HCT116 (cell line): Measurements from ENCODE around the gene NABP1. TPM values are rescaled to one million over a fixed set of nuclear protein-coding genes. Genes with fewer than 3 reads are reported as not detected.

Experiments used
- ATAC-seq: fragments of 200-7000 bp; cut with Tn5 transposase; 2 replicates; pipeline ENCODE4 v1.9.1; 2020; ENCODE audit warnings: mild to moderate bottlenecking, moderate library complexity
- BruUV-seq: library from RNA; stranded (reverse); fragments of 400-500 nt; replicated peaks from 2 replicates; lab custom pipeline; 2021; lab: Mats Ljungman, UMichigan
- CTCF ChIA-PET: fragments of 300-600 bp; sonication (Branson Sonifier 250); formaldehyde crosslinking; loops from one replicate; lab custom pipeline; 2021; ENCODE audit warnings: antibody characterized with exemption; lab: Charles Lee
- POLR2A ChIA-PET: fragments of 300-600, 350-600 bp; sonication (Branson Sonifier 250); formaldehyde crosslinking; loops from one replicate; lab custom pipeline; 2021; ENCODE audit warnings: antibody characterized with exemption; lab: Charles Lee
- RAD21 ChIA-PET, 2 experiments: fragments of 300-600 bp; sonication (Branson Sonifier 250); formaldehyde crosslinking; loops; one replicate each; lab custom pipeline; 2023; ENCODE audit warnings: low total read pairs in 2 of 2; ENCODE audit not compliant: uncharacterized antibody in 2 of 2, unreplicated experiment in 2 of 2, low non-redundant PET in 1 of 2; lab: Charles Lee
- DNase-seq: peaks from one replicate; pipeline ENCODE4 v3.0.0-alpha.2; 2010; ENCODE audit warnings: low read depth, low spot score
- H2AFZ ChIP-seq: fragments of 200-600 bp; shearing (Covaris generic), sonication (generic); 2 replicates; pipeline ENCODE4 v1.6.1; 2017; ENCODE audit warnings: low read depth, mixed run types, mixed read lengths, antibody characterized with exemption, low read length; ENCODE audit not compliant: poor library complexity, severe bottlenecking
- H3K27ac ChIP-seq: 2 replicates; pipeline ENCODE4 v1.5.1; 2012; ENCODE audit warnings: low read depth, low read length
- H3K27me3 ChIP-seq: fragments of 200-600 bp; sonication (generic); 2 replicates; pipeline ENCODE4 v1.6.1; 2016; ENCODE audit warnings: mixed run types, low read length, mixed read lengths; ENCODE audit not compliant: insufficient read depth
- H3K36me3 ChIP-seq, 2 experiments: fragments of 200-500 bp in 1 of 2; fragments of 200-600 bp in 1 of 2; sonication (Bioruptor generic) in 1 of 2; sonication (generic) in 1 of 2; 2 replicates each; pipeline versions ENCODE4 v1.5.1 to v1.6.1; 2014 to 2016; ENCODE audit warnings: low read length in 2 of 2, inconsistent platforms in 1 of 2, mixed read lengths in 1 of 2, mixed run types in 1 of 2; ENCODE audit not compliant: insufficient read depth in 2 of 2, control insufficient read depth in 1 of 2
- H3K4me1 ChIP-seq, 2 experiments: fragments of 200-600 bp in 1 of 2; sonication (generic) in 1 of 2; 2 replicates each; pipeline versions ENCODE4 v1.5.1 to v1.6.1; 2012 to 2017; ENCODE audit warnings: low read length in 2 of 2, inconsistent platforms in 1 of 2, mild to moderate bottlenecking in 1 of 2, mixed read lengths in 1 of 2, mixed run types in 1 of 2, moderate library complexity in 1 of 2; ENCODE audit not compliant: insufficient read depth in 2 of 2, control insufficient read depth in 1 of 2
- H3K4me2 ChIP-seq: fragments of 200-600 bp; sonication (generic); 2 replicates; pipeline ENCODE4 v1.6.1; 2017; ENCODE audit warnings: mixed run types, low read length, mixed read lengths
- H3K4me3 ChIP-seq, 2 experiments: fragments of 200-600 bp in 1 of 2; sonication (generic) in 1 of 2; replicated peaks in 1 of 2; 2 replicates each; pipeline ENCODE4 v1.5.1; 2011 to 2016; ENCODE audit warnings: low read length in 2 of 2, control low read depth in 1 of 2, low read depth in 1 of 2, mild to moderate bottlenecking in 1 of 2, mixed read lengths in 1 of 2, mixed run types in 1 of 2
- H3K79me2 ChIP-seq: fragments of 200-600 bp; sonication (generic); 2 replicates; pipeline ENCODE4 v1.6.1; 2017; ENCODE audit warnings: mild to moderate bottlenecking, mixed run types, low read length, moderate library complexity, mixed read lengths; ENCODE audit not compliant: insufficient read depth
- H3K9ac ChIP-seq: fragments of 200-600 bp; sonication (generic); 2 replicates; pipeline ENCODE4 v1.6.1; 2016; ENCODE audit warnings: low read length, mixed read lengths
- H3K9me2 ChIP-seq: fragments of 200-600 bp; sonication (generic), shearing (Covaris generic); 2 replicates; pipeline ENCODE4 v1.6.1; 2017; ENCODE audit warnings: mixed run types, mild to moderate bottlenecking, moderate library complexity; ENCODE audit not compliant: insufficient read depth
- H3K9me3 ChIP-seq, 2 experiments: fragments of 200-500 bp in 1 of 2; fragments of 200-600 bp in 1 of 2; sonication (Bioruptor generic) in 1 of 2; sonication (generic) in 1 of 2; 2 replicates each; pipeline ENCODE4 v1.6.1; 2014 to 2017; ENCODE audit warnings: low read length in 2 of 2, mixed read lengths in 2 of 2, inconsistent platforms in 1 of 2, low read depth in 1 of 2, mild to moderate bottlenecking in 1 of 2, mixed run types in 1 of 2, moderate library complexity in 1 of 2; ENCODE audit not compliant: control insufficient read depth in 1 of 2, insufficient read depth in 1 of 2
- H4K20me1 ChIP-seq: fragments of 200-600 bp; sonication (generic), shearing (Covaris generic); 2 replicates; pipeline ENCODE4 v1.6.1; 2017; ENCODE audit warnings: mixed run types, mild to moderate bottlenecking, moderate library complexity; ENCODE audit not compliant: insufficient read depth
- ATF3 ChIP-seq: IDR thresholded peaks from 2 replicates; pipeline ENCODE4 v1.6.1; 2012
- CEBPB ChIP-seq: IDR thresholded peaks from 2 replicates; pipeline ENCODE4 v1.6.1; 2012; ENCODE audit warnings: low read depth
- CTCF ChIP-seq, 3 experiments: fragments of 200-600 bp in 1 of 3; sonication (generic) in 1 of 3; IDR thresholded peaks in 2 of 3; conservative IDR thresholded peaks in 1 of 3; 2 replicates each; pipeline ENCODE4 v1.5.1; 2012 to 2017; ENCODE audit warnings: low read depth in 2 of 3, low read length in 2 of 3, antibody characterized with exemption in 1 of 3, borderline replicate concordance in 1 of 3, control low read depth in 1 of 3, mild to moderate bottlenecking in 1 of 3, mixed read lengths in 1 of 3, mixed run types in 1 of 3, moderate library complexity in 1 of 3; ENCODE audit not compliant: insufficient read depth in 1 of 3
- EGR1 ChIP-seq: IDR thresholded peaks from 2 replicates; pipeline ENCODE4 v1.6.1; 2012; ENCODE audit warnings: low read depth
- EZH2 ChIP-seq: fragments of 200-600 bp; sonication (generic); IDR thresholded peaks from 2 replicates; pipeline ENCODE4 v1.6.1; 2017; ENCODE audit warnings: antibody characterized with exemption, mixed run types
- EZH2phosphoT487 ChIP-seq: fragments of 200-600 bp; IDR thresholded peaks from 2 replicates; pipeline ENCODE4 v1.6.1; 2018; ENCODE audit warnings: antibody characterized with exemption, borderline replicate concordance
- FOSL1 ChIP-seq: IDR thresholded peaks from 2 replicates; pipeline ENCODE4 v1.6.1; 2012; ENCODE audit warnings: low read depth
- JUND ChIP-seq: IDR thresholded peaks from 2 replicates; pipeline ENCODE4 v1.6.1; 2012
- POLR2A ChIP-seq: IDR thresholded peaks from 2 replicates; pipeline ENCODE4 v1.7.0; 2011; ENCODE audit warnings: borderline replicate concordance; ENCODE audit not compliant: insufficient read depth, insufficient read length; ENCODE audit errors: extremely low read depth
- POLR2AphosphoS5 ChIP-seq: IDR thresholded peaks from 2 replicates; pipeline ENCODE4 v1.6.1; 2011; ENCODE audit warnings: mild to moderate bottlenecking, low read depth, low read length, moderate library complexity
- REST ChIP-seq: IDR thresholded peaks from 2 replicates; pipeline ENCODE4 v1.6.1; 2012; ENCODE audit warnings: low read depth
- SP1 ChIP-seq: IDR thresholded peaks from 2 replicates; pipeline ENCODE4 v1.6.1; 2012; ENCODE audit warnings: low read depth
- TCF7L2 ChIP-seq: IDR thresholded peaks from 2 replicates; pipeline ENCODE4 v1.7.0; 2011; ENCODE audit warnings: borderline replicate concordance, inconsistent platforms; ENCODE audit not compliant: insufficient read depth, insufficient read length; ENCODE audit errors: extremely low read depth
- ZNF274 ChIP-seq: fragments of 200-500 bp; sonication (Bioruptor generic); IDR thresholded peaks from 2 replicates; pipeline ENCODE4 v1.6.1; 2014; ENCODE audit warnings: mild to moderate bottlenecking, low read depth, low read length, inconsistent platforms
- intact Hi-C: fragments of 100-400 bp; cut with micrococcal nuclease; formaldehyde crosslinking; loops from 2 replicates; pipeline ENCODE4 v1.10.0; 2022
- total RNA-seq: library from RNA; stranded (reverse); gene quantifications from one replicate; pipeline ENCODE4 v1.2.1, GENCODE V29; 2021; ENCODE audit not compliant: unreplicated experiment

Gene NABP1
- total RNA-seq, 1 experiment from 2014 or later: 39.3 TPM

GRCh38 chr2:191653667-191654391 is 24.1 kb upstream of the NABP1 start:
- no peak overlapping the region for H3K27ac ChIP-seq
- no peaks in the 10 kb centered on the region for H4K20me1 ChIP-seq
- intact Hi-C loops: no loop called here
- no peak for DNase-seq
- no peaks in the 10 kb centered on the region for H3K4me1 ChIP-seq
- CTCF ChIA-PET: no interaction called here
- H3K9ac ChIP-seq: no peak overlapping the region
- H3K27me3 ChIP-seq: no peaks in the 10 kb centered on the region
- no peaks in the 10 kb centered on the region for H3K9me3 ChIP-seq
- H3K4me2 ChIP-seq: no peak overlapping the region
- no peak for ATAC-seq
- H3K9me2 ChIP-seq: peaks cover 2% of the 10 kb centered on the region; the same call in 1 of the 2 replicates
- BruUV-seq: no TSS peak
- RAD21 ChIA-PET: no interaction called here
- no peaks in the 10 kb centered on the region for H3K36me3 ChIP-seq
- TF ChIP-seq JUND (no peak), EGR1 (no peak), ZNF274 (no peak), FOSL1 (no peak), EZH2phosphoT487 (no peak), TCF7L2 (no peak), SP1 (no peak), CEBPB (no peak)
- TF ChIP-seq, all 23 proteins: peak for 0
- H3K79me2 ChIP-seq: no peaks in the 10 kb centered on the region
- POLR2A ChIA-PET: interaction anchor here (4.6 kb wide), 1 partner anchor 23 kb away, joined by 18 read pairs; the partner anchor contains the start of gene NABP1
- no peak overlapping the region for H3K4me3 ChIP-seq
- no peak overlapping the region for H2AFZ ChIP-seq

GRCh38 chr2:191656391-191656790 is 21.5 kb upstream of the NABP1 start:
- no peaks in the 10 kb centered on the region for H3K4me1 ChIP-seq
- no peak overlapping the region for H3K4me2 ChIP-seq
- intact Hi-C loops: no loop called here
- H3K4me3 ChIP-seq: no peak overlapping the region
- ATAC-seq (no peak), DNase-seq (no peak)
- H3K9ac ChIP-seq: no peak overlapping the region
- BruUV-seq: no TSS peak
- no peak overlapping the region for H2AFZ ChIP-seq
- no peaks in the 10 kb centered on the region for H3K27me3 ChIP-seq
- no peaks in the 10 kb centered on the region for H4K20me1 ChIP-seq
- H3K9me2 ChIP-seq: peaks cover 2% of the 10 kb centered on the region; the same call in 1 of the 2 replicates
- ChIA-PET CTCF (no interaction called here), POLR2A (interaction anchor here (4.6 kb wide), 1 partner anchor 21 kb away, joined by 18 read pairs; the partner anchor contains the start of gene NABP1), RAD21 (no interaction called here)
- H3K27ac ChIP-seq: no peak overlapping the region
- no peaks in the 10 kb centered on the region for H3K79me2 ChIP-seq
- H3K9me3 ChIP-seq: no peaks in the 10 kb centered on the region
- H3K36me3 ChIP-seq: no peaks in the 10 kb centered on the region
- TF ChIP-seq CTCF (IDR thresholded peaks at IDR 0.05 in 2 of 3, conservative IDR thresholded peaks at IDR 0.05 in 1 of 3; ENCODE audit: borderline replicate concordance in 1 of 3, insufficient read depth in 1 of 3, low read depth in 2 of 3, low read length in 2 of 3) (no peak), SP1 (no peak), POLR2A (no peak), ATF3 (no peak), POLR2AphosphoS5 (no peak), REST (no peak), EZH2 (no peak), EZH2phosphoT487 (no peak)
